GM08714 (cell line): Measurements from ENCODE around the gene HGS.

Experiments
- H3K4me3 ChIP-seq: fragments of 200-500 bp; sonication (Bioruptor generic); 2 replicates; pipeline ENCODE4 v1.5.1; 2014; ENCODE audit warnings: mild to moderate bottlenecking, low read length, inconsistent platforms
- ZNF274 ChIP-seq: IDR thresholded peaks from 2 replicates; pipeline ENCODE4 v1.6.1; 2012; ENCODE audit warnings: mild to moderate bottlenecking, low read depth, low read length

The HGS gene

DNA sequence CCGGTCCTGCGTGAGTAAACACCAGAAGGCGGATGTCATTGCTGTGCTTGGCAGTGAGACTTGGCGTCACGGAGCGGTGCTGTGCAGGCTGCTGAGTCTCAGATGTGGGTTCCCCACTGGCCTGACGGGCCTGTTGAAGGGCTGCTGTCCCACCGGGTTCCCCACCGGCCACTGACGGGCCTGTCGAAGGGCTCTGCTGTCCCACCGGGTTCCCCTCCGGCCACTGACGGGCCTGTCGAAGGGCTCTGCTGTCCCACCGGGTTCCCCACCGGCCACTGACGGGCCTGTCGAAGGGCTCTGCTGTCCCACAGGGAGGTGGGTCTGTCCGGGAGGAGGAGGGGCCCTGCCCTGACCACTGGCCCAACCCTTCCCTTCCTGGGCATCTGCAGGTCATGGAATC, 2.8 kb downstream of the HGS start:
- H3K4me3 ChIP-seq = no peak overlapping the region
- TF ChIP-seq ZNF274 = no peak

DNA sequence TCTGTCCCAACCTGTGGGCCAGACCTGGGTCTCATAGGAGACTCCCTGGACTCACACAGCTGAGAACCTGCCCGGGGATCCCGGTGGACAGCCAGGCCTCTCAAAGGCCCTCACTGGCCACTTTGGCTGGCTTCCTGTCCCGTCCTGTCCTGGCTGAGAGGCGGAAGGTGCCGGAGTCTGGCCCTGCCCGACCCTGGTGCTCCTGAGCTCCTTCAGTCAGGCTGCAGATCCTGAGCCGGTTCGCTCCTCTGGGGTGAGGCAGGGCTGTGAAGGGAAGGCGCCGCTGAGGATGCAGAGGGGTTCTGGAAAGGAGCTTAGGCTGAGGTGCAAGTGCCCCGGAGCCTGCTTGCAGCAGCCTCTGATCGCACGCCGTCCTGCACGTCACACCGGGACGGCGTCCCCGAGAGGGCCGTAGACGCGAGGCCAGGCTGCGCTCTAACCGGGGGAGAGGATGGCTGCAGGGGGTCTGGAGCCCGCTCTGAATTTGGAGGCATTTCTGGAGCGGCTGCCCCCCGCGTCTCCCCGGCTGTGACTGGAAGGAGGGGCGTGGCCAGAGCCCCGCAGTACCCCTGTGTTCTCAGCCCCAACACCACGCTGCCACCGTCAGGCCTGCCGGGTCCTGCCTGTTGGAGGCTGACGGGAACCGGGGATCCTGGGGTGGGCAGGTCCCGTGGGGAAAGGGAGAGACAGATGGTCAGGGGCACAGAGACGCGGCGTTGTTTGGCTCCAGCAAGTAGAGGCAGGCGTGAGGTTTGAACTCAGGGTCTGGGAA, 4.1 kb downstream of the HGS start:
- H3K4me3 ChIP-seq = no peak overlapping the region
- no peak for TF ChIP-seq ZNF274

DNA sequence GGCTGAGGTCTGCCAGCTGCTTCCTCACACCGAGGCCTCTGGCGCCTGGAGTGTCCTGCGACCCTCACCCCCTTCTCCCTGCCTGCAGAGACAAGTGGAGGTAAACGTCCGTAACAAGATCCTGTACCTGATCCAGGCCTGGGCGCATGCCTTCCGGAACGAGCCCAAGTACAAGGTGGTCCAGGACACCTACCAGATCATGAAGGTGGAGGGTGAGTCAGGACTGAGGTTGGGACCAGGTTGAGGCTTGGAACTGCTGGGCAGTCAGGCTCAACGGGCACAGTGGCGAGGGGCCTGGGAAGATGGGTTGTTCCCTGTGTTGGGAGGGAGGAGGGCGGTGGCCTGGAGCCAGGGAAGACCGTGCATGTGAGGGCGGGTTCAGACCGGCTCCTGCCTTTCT, 4.8 kb downstream of the HGS start:
- no peak overlapping the region for H3K4me3 ChIP-seq
- no peak for TF ChIP-seq ZNF274

DNA sequence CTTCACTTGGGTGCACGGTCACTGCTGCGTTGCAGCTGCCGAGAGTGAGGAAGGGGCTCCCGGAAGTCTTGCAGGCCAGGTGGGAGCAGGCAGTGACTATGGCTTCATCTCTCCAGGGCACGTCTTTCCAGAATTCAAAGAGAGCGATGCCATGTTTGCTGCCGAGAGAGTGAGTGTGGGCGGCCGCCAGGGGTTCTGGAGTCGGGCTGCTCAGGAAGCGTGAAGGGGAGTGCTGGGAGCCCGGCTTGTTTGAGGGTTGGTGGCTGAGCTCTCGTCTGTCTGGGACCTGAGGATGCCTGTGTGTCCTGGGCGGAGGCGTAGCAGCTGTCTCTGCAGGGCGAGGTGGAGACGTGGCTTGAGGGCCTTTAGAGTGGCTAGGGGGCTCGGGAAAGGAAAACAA, 6.3 kb downstream of the HGS start:
- H3K4me3 ChIP-seq = no peak overlapping the region
- no peak for TF ChIP-seq ZNF274

DNA sequence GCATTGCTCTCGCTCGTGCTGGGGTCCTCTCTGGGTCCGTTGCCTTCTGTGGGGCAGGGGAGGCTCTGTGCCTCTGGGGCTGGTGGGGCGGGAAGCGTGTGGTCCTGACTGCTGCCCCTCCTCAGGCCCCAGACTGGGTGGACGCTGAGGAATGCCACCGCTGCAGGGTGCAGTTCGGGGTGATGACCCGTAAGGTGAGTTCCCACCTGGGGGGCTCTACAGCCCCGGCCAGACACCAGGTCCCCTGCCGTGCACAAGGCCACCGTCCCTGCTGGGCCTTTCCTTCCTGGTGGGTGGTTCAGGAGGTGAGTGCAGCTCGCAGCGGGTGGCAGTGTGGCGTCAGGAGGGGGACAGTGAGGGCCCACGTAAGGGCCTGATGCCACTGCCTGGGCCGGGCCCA, 6.7 kb downstream of the HGS start:
- no peak for TF ChIP-seq ZNF274
- H3K4me3 ChIP-seq = no peak overlapping the region

DNA sequence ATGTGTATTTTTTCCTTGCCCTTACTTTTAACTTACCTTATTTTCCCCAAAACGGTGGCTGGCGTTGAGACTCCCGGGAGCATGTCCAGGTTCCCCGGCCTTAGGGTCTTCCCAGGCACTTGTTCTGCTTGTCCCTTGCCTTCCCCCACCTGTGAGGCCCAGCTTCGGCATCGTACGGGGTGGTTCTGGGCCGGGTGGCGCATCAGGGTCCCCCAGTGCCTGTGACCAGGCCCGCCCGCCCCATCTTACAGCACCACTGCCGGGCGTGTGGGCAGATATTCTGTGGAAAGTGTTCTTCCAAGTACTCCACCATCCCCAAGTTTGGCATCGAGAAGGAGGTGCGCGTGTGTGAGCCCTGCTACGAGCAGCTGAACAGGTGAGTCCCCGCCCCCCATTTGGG, 7.4 kb downstream of the HGS start:
- no peak for TF ChIP-seq ZNF274
- H3K4me3 ChIP-seq = no peak overlapping the region

DNA sequence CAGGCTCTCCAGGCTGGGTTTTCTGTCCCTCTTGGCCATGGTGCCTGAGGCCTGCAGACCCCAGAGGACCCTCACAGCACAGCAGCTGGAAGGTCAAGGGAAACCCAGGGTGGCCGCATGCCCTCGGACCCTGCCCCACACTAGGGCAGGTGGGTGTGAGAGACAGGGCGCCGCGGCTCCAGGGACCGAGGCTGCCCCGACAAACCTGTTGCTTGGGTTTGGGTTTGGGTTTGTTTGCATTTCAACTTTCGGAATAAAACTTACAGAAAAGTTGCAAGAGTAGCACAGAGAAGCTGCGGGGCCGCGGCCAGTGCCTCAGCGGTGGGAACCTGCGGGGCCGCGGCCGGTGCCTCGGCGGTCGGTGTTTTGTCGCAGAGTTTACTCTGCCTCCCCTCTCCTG, 7.8 kb downstream of the HGS start:
- no peak overlapping the region for H3K4me3 ChIP-seq
- TF ChIP-seq ZNF274 = no peak

DNA sequence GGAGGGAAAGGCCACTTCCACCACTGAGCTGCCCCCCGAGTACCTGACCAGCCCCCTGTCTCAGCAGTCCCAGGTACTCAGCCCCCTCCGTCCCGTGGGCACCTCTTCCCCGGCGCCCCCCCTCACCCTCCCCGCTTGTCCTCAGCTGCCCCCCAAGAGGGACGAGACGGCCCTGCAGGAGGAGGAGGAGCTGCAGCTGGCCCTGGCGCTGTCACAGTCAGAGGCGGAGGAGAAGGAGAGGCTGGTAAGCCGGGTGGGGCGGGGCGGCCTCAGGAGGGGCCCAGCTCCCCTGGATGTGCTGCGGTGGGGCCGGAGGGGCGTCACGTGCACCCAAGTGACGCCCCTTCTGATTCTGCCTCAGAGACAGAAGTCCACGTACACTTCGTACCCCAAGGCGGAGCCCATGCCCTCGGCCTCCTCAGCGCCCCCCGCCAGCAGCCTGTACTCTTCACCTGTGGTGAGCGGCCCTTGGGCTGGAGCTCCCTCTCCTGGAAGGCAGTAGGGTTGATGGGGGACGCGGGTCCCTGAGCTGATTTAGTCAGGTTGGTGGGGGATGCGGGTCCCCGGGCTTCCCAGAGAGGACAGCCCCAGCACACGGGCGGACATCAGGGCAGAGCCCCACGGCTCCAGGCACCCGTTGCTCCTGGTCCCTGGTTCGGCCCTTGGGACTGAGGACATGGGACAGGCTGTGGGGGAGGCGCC, 9.8 kb downstream of the HGS start:
- no peak for TF ChIP-seq ZNF274

DNA sequence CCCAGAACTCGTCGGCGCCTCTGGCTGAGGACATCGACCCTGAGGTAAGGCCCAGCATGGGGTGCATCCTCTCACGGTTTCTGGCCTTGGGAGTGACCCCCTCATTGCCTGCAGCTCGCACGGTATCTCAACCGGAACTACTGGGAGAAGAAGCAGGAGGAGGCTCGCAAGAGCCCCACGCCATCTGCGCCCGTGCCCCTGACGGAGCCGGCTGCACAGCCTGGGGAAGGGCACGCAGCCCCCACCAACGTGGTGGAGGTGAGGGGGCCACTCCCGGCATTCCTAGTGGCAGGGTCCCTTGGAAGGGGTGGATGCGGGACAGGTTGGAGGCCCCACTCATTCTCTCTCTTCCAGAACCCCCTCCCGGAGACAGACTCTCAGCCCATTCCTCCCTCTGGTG, 11.0 kb downstream of the HGS start:
- no peak for TF ChIP-seq ZNF274
- no peak overlapping the region for H3K4me3 ChIP-seq

More for the DNA sequence above, 9.8 kb downstream of the HGS start:
- H3K4me3 ChIP-seq = no peak overlapping the region

DNA sequence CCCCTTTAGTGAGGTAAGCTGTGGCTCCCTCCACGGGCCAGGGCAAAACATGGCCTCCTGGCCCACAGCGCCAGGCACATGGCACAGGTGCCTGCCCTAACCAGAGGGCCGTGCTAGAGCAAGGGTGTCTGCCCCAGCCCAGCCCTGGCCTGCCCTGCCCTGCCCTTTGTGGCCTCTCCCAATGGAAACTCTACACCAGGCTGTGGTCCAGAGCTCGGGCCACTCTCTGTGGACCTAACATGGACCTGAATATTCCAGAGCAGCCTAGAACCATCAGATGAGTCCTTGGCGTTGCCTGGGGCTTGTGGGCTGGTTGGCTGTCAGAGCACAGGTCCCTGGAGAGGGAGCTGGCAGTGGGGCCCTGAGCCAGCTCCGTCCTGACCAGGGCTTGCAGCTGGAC, 11.4 kb downstream of the HGS start:
- no peak overlapping the region for H3K4me3 ChIP-seq
- no peak for TF ChIP-seq ZNF274

DNA sequence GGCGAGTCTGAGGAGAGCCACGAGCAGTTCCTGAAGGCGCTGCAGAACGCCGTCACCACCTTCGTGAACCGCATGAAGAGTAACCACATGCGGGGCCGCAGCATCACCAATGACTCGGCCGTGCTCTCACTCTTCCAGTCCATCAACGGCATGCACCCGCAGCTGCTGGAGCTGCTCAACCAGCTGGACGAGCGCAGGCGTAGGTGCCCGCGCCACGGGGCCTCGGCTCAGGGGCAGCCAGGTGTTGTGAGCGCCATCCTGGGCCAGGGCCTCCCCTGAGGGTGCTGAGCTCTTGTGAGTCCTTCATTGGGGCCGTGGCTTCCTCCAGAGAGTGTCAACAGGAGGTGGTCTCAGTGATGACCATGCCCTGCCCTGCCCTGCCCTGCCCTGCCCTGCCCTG, 12.0 kb downstream of the HGS start:
- H3K4me3 ChIP-seq = no peak overlapping the region
- TF ChIP-seq ZNF274 = no peak

DNA sequence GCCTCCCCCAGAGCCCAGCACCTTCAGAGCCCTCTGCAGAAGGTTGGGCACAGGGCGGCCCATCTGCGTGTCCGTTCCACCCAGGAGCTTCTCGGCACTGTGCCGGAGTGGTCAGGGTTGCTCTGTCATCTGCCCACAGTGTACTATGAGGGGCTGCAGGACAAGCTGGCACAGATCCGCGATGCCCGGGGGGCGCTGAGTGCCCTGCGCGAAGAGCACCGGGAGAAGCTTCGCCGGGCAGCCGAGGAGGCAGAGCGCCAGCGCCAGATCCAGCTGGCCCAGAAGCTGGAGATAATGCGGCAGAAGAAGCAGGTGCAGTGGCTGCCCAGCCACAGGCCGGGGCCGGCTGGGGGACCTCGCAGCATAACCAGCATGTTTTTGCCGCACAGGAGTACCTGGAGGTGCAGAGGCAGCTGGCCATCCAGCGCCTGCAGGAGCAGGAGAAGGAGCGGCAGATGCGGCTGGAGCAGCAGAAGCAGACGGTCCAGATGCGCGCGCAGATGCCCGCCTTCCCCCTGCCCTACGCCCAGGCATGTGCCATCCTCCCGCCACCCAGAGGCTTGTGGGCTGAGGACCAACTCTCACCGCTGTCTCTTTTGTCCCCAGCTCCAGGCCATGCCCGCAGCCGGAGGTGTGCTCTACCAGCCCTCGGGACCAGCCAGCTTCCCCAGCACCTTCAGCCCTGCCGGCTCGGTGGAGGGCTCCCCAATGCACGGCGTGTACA, 12.6 kb downstream of the HGS start:
- TF ChIP-seq ZNF274 = no peak
- no peak overlapping the region for H3K4me3 ChIP-seq

DNA sequence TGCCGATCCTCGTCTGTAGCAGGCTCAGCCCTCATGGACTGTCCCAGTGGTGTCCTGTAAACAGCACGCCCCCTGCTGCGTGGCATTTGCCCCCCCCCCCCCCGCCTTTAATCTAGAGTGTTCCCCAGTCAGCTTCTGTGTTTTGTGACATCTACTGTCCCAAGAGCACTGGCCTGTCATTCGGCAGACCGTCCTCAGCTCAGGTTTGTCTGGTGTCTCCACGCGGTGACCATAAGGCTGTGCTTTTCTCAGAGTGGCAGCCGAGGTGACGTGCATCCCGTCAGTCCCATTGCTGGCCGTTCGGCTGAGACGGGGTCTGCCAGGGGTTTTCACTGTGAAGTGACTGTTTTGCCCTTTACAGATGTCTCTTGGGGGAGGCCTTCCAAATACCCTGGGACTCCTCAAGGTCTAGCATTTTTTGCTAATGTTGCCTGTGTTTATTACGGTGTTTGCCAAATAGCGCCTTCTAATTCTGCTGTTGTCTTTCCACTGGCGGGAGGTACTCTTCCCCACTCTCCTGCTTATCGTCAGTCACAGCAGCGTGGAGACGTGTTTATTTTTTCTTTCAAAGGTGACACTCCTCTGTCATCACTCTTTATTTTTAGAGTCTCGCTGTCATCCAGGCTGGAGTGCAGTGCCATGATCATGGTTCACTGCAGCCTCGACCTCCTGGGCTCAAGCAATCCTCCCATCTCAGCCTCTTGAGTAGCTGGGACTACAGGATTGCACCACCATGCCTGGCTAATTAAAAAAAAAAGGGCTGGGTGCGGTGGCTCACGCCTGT, 13.6 kb downstream of the HGS start:
- H3K4me3 ChIP-seq = no peak overlapping the region
- TF ChIP-seq ZNF274 = no peak

DNA sequence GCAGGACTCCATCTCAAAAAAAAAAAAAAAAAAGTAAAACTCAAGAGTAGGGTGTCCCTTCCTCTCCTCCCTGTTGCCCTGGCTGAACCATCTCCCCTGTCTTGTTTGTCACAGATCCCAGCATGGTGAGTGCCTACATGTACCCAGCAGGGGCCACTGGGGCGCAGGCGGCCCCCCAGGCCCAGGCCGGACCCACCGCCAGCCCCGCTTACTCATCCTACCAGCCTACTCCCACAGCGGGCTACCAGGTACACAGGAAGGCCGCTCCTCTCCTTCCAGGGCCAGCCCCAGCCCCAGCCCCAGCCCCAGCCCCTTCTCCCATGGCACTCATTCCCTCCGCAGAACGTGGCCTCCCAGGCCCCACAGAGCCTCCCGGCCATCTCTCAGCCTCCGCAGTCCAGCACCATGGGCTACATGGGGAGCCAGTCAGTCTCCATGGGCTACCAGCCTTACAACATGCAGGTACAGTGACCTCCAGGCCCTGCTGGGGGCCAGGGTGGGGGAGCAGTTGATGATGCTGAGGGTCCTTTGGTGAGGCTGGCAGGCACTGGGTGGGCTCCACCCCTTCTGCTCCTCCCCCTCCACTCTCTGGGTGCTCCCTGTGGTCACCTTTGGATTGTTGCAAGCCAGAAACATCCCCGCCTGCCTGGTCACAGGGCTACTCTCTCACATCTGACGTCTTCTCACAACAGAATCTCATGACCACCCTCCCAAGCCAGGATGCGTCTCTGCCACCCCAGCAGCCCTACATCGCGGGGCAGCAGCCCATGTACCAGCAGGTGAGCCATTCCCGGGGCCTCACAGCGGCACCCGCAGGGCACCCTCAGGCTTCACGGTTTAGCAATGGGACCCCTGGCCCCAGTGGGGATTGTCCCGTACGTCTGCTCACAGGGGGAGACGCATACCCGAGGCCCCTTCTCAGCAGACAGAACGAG, 16.8 kb downstream of the HGS start:
- no peak for TF ChIP-seq ZNF274
- no peak overlapping the region for H3K4me3 ChIP-seq
